ENCODE measurements around the gene DNAJB8. TPM values are rescaled to one million over a fixed set of nuclear protein-coding genes. Genes with fewer than 3 reads are reported as not detected.
A peak's percentile ranks its signal among the peaks of the same experiment; 100 is the strongest.

The DNAJB8 gene
- total and polyA plus RNA-seq, 9 of the 15 experiments (the other 6 are each of a cell fraction or from before 2014, with no cell fraction given) = not detected

DNA sequence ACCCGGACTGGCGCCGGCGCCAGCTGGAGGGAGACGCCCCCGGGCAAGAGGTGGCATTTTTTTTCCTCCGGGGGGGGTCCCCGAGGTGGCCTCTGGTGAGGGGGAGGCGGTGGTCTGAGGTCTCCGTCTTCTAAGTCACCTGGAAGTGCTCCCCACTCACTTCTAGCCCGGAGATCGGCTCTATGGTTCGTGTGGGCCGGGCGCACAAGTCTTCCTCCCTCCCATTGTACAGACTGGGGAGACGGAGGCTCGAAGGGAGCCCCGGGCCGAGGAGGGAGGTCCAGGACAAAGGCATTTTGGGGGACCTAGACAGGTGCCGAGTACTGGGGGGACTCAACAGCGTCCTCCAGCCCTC, 21.9 kb upstream of the DNAJB8 start (continued):
- TF ChIP-seq, protein P1, sequence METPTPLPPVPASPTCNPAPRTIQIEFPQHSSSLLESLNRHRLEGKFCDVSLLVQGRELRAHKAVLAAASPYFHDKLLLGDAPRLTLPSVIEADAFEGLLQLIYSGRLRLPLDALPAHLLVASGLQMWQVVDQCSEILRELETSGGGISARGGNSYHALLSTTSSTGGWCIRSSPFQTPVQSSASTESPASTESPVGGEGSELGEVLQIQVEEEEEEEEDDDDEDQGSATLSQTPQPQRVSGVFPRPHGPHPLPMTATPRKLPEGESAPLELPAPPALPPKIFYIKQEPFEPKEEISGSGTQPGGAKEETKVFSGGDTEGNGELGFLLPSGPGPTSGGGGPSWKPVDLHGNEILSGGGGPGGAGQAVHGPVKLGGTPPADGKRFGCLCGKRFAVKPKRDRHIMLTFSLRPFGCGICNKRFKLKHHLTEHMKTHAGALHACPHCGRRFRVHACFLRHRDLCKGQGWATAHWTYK (CRISPR knock-in tag; IDR thresholded peaks at IDR 0.05) = no peak
- TF ChIP-seq TRIM28 (IDR thresholded peaks at IDR 0.05) = no peak
- TF ChIP-seq CHCHD3 (CRISPR knock-in tag; IDR thresholded peaks at IDR 0.05) = no peak
- TF ChIP-seq PHF20 (IDR thresholded peaks at IDR 0.05; ENCODE audit: partially characterized antibody) = peak; percentile 17
- peak; percentile 49; the same call in 1 of the 2 replicates for TF ChIP-seq SMARCA5 (IDR thresholded peaks at IDR 0.05)
- TF ChIP-seq TRIM25 (IDR thresholded peaks at IDR 0.05; ENCODE audit: borderline replicate concordance) = no peak
- TF ChIP-seq SP1 (CRISPR knock-in tag; IDR thresholded peaks at IDR 0.05) = peak; percentile 49
- no peak for TF ChIP-seq TAL1 (IDR thresholded peaks at IDR 0.05)
- TF ChIP-seq RBM25 (IDR thresholded peaks at IDR 0.05; ENCODE audit: low read depth, low read length, severe bottlenecking) = peak; percentile 63
- TF ChIP-seq SNIP1 (IDR thresholded peaks at IDR 0.05; ENCODE audit: low read depth) = no peak
- no peak for TF ChIP-seq JUND (IDR thresholded peaks at IDR 0.05; ENCODE audit: borderline replicate concordance, low read depth, low read length)
- no peak for TF ChIP-seq JUND (tag; IDR thresholded peaks at IDR 0.05; ENCODE audit: borderline replicate concordance, low read depth, low read length)
- peak in 1 of 2 experiments; percentile 11; a peak in 1 of 4 replicates for TF ChIP-seq HDAC1 (IDR thresholded peaks at IDR 0.05)
- no peak for TF ChIP-seq KDM2B (CRISPR knock-in tag; IDR thresholded peaks at IDR 0.05)
- TF ChIP-seq, protein P2, sequence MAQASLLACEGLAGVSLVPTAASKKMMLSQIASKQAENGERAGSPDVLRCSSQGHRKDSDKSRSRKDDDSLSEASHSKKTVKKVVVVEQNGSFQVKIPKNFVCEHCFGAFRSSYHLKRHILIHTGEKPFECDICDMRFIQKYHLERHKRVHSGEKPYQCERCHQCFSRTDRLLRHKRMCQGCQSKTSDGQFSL (CRISPR knock-in tag; IDR thresholded peaks at IDR 0.05) = no peak
- TF ChIP-seq, protein P2 (tag; IDR thresholded peaks at IDR 0.05) = 0 out of 4 replicates have a peak, but pooled peaks of 1 of the 2 experiments have one; percentile 19
- TF ChIP-seq ZNF23 (CRISPR knock-in tag; IDR thresholded peaks at IDR 0.05) = no peak
- TF ChIP-seq MLLT1 (IDR thresholded peaks at IDR 0.05) = no peak
- TF ChIP-seq KDM1A (IDR thresholded peaks at IDR 0.05) = peak; percentile 60 to 78; a peak in 3 of 4 replicates
- TF ChIP-seq, protein P3, sequence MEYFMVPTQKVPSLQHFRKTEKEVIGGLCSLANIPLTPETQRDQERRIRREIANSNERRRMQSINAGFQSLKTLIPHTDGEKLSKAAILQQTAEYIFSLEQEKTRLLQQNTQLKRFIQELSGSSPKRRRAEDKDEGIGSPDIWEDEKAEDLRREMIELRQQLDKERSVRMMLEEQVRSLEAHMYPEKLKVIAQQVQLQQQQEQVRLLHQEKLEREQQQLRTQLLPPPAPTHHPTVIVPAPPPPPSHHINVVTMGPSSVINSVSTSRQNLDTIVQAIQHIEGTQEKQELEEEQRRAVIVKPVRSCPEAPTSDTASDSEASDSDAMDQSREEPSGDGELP (CRISPR knock-in tag; IDR thresholded peaks at IDR 0.05; ENCODE audit: borderline replicate concordance) = peak; percentile 89
- no peak for TF ChIP-seq GTF2A2 (tag; IDR thresholded peaks at IDR 0.05)
- TF ChIP-seq DMBX1 (CRISPR knock-in tag; IDR thresholded peaks at IDR 0.05; ENCODE audit: borderline replicate concordance) = no peak
- TF ChIP-seq IRF9 (tag; IDR thresholded peaks at IDR 0.05) = no peak
- TF ChIP-seq SNAPC5 (CRISPR knock-in tag; IDR thresholded peaks at IDR 0.05) = no peak

Measured in K562 (cell line).